Skeletal muscle cell (primary cell): ENCODE measurements around the gene TOP2A.
"Not testable (repeated sequence)": the region's sequence is repeated elsewhere in the genome, so short reads cannot be mapped to it uniquely, and the experiment has no call there.

Experiments used
- DNase-seq: peaks from one replicate; pipeline ENCODE4 v3.0.0-alpha.2; 2010; ENCODE audit warnings: low read depth
- H3K4me3 ChIP-seq: 2 replicates; pipeline ENCODE4 v1.5.1; 2011; ENCODE audit warnings: low read depth, mild to moderate bottlenecking, control low read depth, low read length, moderate library complexity

TOP2A gene

DNA sequence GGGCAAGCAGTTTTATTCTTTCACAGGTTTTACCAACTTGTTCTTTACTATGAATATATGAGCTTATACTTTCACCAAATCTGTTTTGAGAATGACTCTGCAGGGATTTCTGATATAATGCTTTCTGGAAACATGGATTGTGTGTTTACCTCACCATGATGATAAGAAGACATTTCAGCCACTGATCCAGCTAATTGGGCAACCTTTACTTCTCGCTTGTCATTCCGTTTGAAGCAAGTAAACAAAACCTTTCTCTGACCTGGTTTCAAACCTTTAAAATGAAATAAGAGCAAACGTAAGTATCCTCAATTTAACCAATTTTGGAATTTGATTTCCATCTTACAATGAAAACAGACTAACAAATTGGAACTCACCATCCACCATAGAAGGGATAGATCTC, 13.7 kb downstream of the TOP2A start:
- H3K4me3 ChIP-seq: no peak overlapping the region

DNA sequence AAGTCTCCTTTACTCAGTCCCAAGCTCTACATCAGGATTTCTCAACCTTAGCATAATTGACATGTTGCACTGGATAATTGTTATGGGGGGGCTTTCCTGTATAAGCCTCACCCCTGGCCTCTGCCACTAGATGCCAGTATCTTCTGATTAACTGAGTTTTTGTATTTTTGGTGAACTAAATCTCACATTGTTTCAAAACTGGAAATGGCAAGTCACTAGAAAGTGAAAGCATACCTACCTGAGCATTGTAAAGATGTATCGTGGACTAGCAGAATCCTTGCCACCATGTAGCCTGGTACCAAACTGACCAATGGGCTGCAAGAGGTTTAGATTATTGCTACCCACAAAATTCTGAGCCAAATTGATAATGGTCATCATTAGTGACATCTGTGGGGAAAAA, 15.0 kb downstream of the TOP2A start:
- DNase-seq: no peak
- H3K4me3 ChIP-seq: no peak overlapping the region

More for the DNA sequence above, 13.7 kb downstream of the TOP2A start:
- DNase-seq: no peak

DNA sequence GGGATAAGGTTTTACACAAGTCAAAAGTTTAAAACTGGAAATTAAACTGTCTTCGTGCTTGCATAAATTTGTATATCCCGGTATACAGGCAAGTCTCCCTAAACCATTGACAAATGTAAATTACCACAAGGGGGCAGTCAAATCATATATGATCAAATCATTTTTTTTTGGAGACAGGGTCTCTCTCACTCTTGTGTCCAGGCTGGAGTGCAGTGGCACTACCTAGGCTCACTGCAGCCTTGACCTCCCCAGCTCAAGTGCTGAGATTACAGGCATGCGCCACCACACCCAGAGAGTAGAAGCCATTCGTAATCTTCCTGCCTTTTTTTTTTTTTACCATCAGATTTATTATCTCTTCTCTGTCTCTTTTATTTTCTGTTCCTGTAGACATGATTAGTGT, 18.5 kb downstream of the TOP2A start:
- H3K4me3 ChIP-seq: no peak overlapping the region
- peak; percentile 9 for DNase-seq

- H3K4me3 ChIP-seq, DNase-seq: not testable (repeated sequence)
Observed at GRCh38 chr17:40386555-40386954, 31.1 kb downstream of the TOP2A start.

DNA sequence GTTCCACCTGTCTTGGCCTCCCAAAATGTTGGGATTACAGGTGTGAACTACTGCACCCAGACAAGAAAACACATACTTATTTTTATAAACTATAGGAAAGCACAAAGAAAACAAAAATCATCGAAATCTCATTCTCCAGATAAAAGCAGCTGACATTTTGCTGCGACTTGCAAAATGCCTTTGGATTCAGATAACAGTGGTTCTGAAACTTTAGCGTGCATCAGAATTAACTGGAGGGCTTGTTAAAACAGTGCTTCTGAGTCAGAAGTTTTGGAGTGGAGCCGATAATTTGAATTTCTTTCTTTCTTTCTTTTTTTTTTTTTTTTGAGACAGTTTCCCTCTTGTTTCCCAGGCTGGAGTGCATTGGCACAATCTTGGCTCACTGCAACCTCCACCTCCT, 35.4 kb downstream of the TOP2A start:
- DNase-seq: no peak
- no peak overlapping the region for H3K4me3 ChIP-seq

- no peak for DNase-seq
- H3K4me3 ChIP-seq: no peak overlapping the region
Observed at GRCh38 chr17:40378966-40379365, 38.7 kb downstream of the TOP2A start.

- DNase-seq: no peak
- no peak overlapping the region for H3K4me3 ChIP-seq
Observed at GRCh38 chr17:40377832-40378231, 39.9 kb downstream of the TOP2A start.

GRCh38 chr17:40376541-40376940, 41.2 kb downstream of the TOP2A start:
- not testable (repeated sequence) for DNase-seq

GRCh38 chr17:40375786-40376185, 41.9 kb downstream of the TOP2A start:
- not testable (repeated sequence) for DNase-seq, H3K4me3 ChIP-seq

More at GRCh38 chr17:40376541-40376940, 41.2 kb downstream of the TOP2A start:
- H3K4me3 ChIP-seq: not testable (repeated sequence)

GRCh38 chr17:40374821-40375498, 42.7 kb downstream of the TOP2A start:
- DNase-seq: no peak
- no peak overlapping the region for H3K4me3 ChIP-seq

DNA sequence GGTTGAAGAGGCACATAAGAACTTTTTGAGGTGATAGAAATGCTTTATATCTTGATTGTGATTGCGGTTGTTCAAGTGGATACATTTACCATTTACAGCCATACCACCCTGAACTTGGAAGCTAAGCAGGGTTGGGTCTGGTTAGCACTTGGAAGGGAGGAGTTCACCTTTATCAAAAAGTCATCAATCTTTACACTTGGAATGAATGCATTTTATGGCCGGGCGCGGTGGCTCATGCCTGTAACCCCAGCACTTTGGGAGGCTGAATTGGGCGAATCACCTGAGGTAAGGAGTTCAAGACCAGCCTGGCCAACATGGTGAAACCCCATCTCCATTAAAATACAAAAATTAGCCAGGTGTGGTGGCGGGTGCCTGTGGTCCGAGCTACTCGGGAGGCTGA, 43.7 kb downstream of the TOP2A start:
- no peak overlapping the region for H3K4me3 ChIP-seq
- no peak for DNase-seq

GRCh38 chr17:40373324-40373723, 44.4 kb downstream of the TOP2A start:
- DNase-seq: peak; percentile 88
- H3K4me3 ChIP-seq: no peak overlapping the region

DNA sequence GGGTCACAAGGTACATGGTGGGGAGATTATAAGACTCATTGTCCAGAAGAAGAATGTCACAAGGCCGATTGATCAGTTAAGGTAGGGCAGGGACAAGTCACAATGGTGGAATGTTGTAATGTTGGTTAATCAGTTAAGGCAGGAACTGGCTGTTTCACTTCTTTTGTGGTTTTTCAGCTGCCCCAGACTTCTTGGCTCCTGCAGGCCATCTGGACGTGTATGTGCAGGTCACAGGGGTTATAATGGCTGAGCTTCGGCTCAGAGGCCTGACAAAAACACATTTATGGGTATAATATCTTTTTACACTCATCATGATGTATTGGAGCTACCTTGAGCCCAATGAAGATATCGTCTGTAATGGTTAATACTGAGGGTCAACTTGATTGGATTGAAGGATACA, 45.1 kb downstream of the TOP2A start:
- not testable (repeated sequence) for H3K4me3 ChIP-seq, DNase-seq

DNA sequence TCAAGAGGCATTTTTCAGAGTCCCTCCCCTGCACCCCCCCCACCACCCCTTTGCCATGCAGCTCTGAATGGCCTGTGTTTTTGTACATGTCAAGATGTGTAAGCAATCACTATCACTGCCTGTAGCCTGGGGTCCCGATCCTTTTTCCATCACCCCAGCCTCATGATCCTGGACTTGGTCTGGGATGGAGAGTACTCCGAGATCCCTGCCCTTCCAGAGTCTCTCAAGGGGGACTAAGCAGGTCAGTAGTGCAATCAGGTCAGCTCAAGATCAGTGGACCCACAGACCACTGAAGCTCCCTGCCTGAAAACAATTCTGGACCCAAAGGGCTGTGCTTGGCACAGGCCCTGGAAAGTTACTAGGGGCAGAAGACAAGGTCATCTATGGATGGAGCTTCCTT, 45.7 kb downstream of the TOP2A start:
- no peak overlapping the region for H3K4me3 ChIP-seq
- DNase-seq: no peak

DNA sequence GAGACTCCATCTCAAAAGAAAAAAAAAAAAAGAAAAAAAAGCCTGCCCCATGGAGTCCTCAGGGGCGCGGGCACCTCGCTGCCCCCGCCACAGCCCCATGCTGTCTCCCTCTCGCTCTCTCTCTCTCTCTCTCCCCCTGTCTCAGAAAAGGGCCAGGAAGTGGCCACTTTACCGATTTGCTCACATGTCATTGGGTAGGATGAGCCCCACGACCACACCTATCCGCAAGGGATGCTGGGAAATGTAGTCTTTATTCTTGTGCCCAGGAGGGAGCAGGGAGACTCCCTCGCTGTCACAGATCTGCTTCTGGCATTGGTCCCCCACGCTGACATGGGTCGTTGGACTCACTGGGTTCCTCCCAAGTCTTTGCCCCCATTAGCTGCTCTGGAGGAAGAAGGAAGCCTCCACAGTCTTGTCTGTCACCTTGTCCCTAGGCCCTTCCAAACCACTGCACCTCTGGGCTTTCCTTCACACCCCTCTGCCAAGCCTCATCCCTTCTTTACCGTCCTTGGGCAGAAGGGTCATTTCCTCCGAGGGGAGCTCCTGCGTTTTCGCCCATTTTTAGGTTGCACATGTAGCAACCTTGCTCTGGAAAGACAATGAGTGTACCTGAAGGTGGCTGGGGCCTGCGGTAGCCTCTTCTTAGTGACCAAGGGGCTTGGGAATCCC, 46.3 kb downstream of the TOP2A start:
- no peak overlapping the region for H3K4me3 ChIP-seq

DNA sequence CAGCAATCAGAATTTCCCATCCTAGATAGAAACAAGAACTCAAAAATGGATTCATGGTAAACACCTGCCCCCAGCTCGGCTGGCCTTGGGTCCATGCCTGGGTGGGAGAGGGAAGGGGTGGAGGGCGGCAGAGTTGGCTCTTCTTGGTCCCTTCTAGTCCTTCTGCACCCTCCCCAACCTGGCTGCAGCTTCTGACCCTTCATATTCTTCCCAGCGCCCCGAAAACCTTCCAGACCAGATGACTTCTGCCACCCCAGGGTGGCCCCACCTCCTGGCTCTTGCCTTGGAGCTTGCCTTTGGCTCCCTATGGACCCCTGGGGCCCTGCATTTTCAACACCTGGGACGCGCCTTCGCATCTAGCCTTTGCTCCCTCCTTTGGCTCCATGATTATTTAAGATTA, 47.8 kb downstream of the TOP2A start:
- H3K4me3 ChIP-seq: no peak overlapping the region
- DNase-seq: no peak

More for the DNA sequence above, 46.3 kb downstream of the TOP2A start:
- DNase-seq: no peak

DNA sequence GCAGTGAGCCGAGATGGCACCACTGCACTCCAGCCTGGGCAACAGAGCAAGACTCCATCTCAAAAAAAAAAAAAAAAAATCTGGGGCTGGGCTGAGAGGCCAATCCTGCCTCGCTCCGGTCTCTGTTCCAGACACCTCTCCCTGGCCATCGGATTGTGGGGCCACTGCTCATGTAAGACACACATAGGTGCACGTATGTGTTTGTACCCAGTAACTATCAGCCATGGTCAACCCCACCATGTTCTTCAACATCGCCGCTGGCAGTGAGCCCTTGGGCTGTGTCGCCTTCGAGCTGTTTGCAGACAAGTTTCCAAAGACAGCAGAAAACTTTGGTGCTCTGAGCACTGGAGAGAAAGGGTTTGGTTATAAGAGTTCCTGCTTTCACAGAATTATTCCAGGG, 50.0 kb downstream of the TOP2A start:
- not testable (repeated sequence) for H3K4me3 ChIP-seq, DNase-seq

- no peak for DNase-seq
- no peak overlapping the region for H3K4me3 ChIP-seq
Observed at GRCh38 chr17:40366861-40367518, 50.7 kb downstream of the TOP2A start.

DNA sequence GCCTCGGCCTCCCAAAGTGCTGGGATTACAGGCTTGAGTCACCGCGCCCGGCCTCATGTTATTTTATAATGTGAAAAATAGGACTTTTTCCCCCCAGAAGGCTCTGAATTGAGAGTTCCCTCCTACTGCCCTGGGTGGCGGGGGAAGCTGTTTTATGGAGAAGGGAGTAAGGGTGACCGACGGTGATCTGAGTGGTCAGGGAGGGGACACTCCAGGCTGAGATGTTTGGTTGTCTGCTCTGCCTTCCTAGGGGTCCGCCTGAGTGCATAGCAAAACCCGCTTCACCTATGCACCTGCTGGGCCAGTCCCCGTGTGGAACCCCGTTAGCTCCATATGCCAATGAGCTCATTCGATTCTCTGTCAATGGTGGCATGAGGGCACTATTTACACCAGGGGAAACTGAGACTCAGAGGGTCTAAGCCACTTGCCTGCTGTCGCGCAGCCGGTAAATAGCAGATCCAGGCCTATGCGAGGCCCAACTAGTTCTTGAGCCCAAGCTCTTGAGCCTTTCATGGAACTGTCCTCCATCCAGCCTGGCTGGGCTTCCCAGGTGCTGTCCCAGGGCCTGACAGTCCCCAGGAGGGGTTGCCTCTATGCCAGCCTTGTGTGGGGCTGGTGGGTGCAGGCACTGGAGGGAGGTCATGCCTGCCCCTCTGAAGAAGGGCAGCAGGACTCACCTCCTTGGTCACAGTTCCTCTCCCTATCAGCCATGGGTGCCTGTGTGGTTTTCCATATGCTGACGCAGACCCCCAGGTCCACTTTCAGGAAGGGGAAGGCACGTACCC, 51.4 kb downstream of the TOP2A start:
- no peak overlapping the region for H3K4me3 ChIP-seq
- DNase-seq: no peak

DNA sequence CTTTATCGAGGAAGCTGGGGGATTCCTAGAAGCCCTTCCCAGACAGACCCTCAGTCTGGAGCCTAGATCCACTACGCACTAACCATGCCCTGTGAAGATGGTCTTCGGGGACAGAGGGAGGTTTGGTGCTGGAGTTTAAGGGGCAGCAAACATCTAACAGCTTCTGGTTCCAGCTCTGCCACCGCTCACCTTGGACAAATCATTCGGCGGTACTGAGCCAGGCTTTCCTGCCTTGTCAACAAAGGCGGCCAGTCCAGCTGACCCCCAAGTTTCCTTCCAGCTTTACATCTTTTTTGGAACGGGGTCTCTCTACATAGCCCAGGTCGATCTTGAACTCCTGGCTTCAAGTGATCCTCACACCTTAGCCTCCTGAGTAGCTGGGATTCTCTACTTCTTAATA, 52.8 kb downstream of the TOP2A start:
- no peak overlapping the region for H3K4me3 ChIP-seq
- DNase-seq: no peak
